ENCODE measurements around the gene CYP26C1. TPM values are rescaled to one million over a fixed set of nuclear protein-coding genes. Genes with fewer than 3 reads are reported as not detected.

The CYP26C1 gene
- total and polyA plus RNA-seq, 9 of the 15 experiments (the other 6 are each of a cell fraction or from before 2014, with no cell fraction given) = 0.07 to 0.09 (median 0.07) TPM; not detected in 6

DNA sequence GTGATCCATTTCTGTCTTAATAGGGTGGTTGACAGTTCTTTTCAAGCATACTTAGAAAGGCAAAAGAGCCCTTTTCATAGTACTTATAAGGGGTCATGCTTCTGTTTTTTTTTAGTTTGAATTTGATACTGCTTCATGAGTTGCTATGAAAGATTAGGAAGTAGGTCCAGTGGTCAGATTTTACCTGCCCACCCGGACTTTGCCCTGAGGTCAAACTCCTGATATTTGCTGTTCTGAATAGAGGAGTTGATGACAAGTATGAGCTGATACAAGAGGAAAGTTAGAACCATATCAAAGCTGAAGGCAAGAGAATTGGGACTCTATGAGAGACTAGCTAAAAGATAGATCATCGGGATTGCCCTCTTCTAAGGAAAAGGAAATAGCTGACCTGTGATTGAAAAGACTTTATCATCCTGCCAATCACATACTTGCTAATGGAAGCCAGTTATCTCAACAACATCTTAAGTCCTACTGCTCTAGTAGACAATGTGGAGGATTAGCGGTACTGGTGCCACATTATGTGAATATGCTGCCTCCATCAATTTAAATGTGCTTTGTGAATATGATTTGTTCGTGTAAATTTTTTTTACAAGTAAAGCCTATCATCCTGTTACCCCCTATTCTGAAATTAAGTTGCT is 37.5 kb upstream of the CYP26C1 start:
- Histone ChIP-seq H3K9me1 (ENCODE audit: control insufficient read depth, insufficient read depth, low read length) (no peaks in the 10 kb centered on the region), H3K79me2 (ENCODE audit: control insufficient read depth, insufficient read depth, low read length) (no peaks in the 10 kb centered on the region), H3K4me3 (no peak overlapping the region), H3K9ac (ENCODE audit: insufficient read depth in 1 of 2, low read depth in 2 of 2, low read length in 2 of 2) (no peak overlapping the region), H2AFZ (ENCODE audit: low read depth, low read length) (no peak overlapping the region), H3K4me1 (replicated peaks in 1 of 2; ENCODE audit: control insufficient read depth in 2 of 2, insufficient read depth in 2 of 2, low read length in 2 of 2) (no peaks in the 10 kb centered on the region), H3K9me3 (replicated peaks; ENCODE audit: control insufficient read depth, insufficient read depth, low read depth, low read length) (no peaks in the 10 kb centered on the region; the same call in 1 of the 2 replicates), H3K27ac (ENCODE audit: extremely low read depth, low read depth, low read length) (no peak overlapping the region), H3K27me3 (ENCODE audit: control insufficient read depth in 2 of 2, insufficient read depth in 2 of 2, low read length in 2 of 2) (no peaks in the 10 kb centered on the region), H3K4me2 (ENCODE audit: insufficient read depth, low read length) (no peak overlapping the region), H4K20me1 (replicated peaks; ENCODE audit: control insufficient read depth, insufficient read depth, low read length) (no peaks in the 10 kb centered on the region), H3K36me3 (ENCODE audit: control insufficient read depth, insufficient read depth, low read length) (peaks cover 25% of the 10 kb centered on the region; the same call in 2 of the 3 replicates)
- in situ Hi-C loops (cut with MboI) (no loop called here), intact Hi-C loops (cut with micrococcal nuclease) (no loop called here)
- POLR2A ChIA-PET = interaction anchor here (1.2 kb wide), 1 partner anchor 16 kb away, joined by 3 read pairs; no protein-coding TSS in a partner anchor
- DNase-seq (ENCODE audit: extremely low read depth in 1 of 4, low spot score in 3 of 4) (no peak), FAIRE-seq (no peak), ATAC-seq (no peak)
- BruUV-seq (replicated peaks) = no TSS peak
- CTCF ChIA-PET (ENCODE audit: low intra/inter-chr PET ratio) = no interaction called here
- no peak for TF ChIP-seq NFIX (CRISPR knock-in tag; IDR thresholded peaks at IDR 0.05; ENCODE audit: low read depth)
- TF ChIP-seq ZNF699 (CRISPR knock-in tag; IDR thresholded peaks at IDR 0.05; ENCODE audit: insufficient replicate concordance) = no peak
- TF ChIP-seq, protein P1, sequence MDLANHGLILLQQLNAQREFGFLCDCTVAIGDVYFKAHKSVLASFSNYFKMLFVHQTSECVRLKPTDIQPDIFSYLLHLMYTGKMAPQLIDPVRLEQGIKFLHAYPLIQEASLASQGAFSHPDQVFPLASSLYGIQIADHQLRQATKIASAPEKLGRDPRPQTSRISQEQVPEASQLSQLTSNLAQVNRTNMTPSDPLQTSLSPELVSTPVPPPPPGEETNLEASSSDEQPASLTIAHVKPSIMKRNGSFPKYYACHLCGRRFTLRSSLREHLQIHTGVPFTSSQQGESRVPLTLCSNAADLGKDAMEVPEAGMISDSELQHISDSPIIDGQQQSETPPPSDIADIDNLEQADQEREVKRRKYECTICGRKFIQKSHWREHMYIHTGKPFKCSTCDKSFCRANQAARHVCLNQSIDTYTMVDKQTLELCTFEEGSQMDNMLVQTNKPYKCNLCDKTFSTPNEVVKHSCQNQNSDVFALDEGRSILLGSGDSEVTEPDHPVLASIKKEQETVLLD (IDR thresholded peaks at IDR 0.05) = no peak
- 84% methylated on average over 4 of the region's 4 CpGs for WGBS (ENCODE audit: insufficient coverage, low coverage, missing lambda C conversion rate)

DNA sequence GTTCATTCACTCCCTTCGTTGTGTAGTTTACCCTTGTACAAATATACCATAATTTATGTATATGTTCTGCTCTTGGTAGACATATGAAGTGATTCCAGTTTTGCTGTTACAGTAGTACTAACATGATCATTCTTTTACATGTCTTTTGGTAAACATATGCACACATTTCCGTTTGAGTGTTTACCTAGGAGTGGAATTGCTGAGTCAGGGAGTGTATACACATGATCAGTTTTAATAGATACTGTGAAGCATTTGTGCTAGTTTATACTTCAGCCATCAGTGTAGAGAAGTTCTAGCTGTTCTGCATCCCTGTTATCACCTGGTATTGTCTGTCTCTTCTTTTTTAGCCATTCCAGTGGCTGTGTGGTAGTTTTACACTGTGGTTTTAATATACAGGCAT is 34.5 kb upstream of the CYP26C1 start:
- Histone ChIP-seq H3K9me1 (ENCODE audit: control insufficient read depth, insufficient read depth, low read length) (no peaks in the 10 kb centered on the region), H3K9ac (ENCODE audit: insufficient read depth in 1 of 2, low read depth in 2 of 2, low read length in 2 of 2) (no peak overlapping the region), H3K36me3 (ENCODE audit: control insufficient read depth, insufficient read depth, low read length) (peaks cover 22% of the 10 kb centered on the region; the same call in 2 of the 3 replicates), H2AFZ (ENCODE audit: low read depth, low read length) (no peak overlapping the region), H3K4me2 (ENCODE audit: insufficient read depth, low read length) (no peak overlapping the region), H4K20me1 (replicated peaks; ENCODE audit: control insufficient read depth, insufficient read depth, low read length) (no peaks in the 10 kb centered on the region), H3K4me1 (replicated peaks in 1 of 2; ENCODE audit: control insufficient read depth in 2 of 2, insufficient read depth in 2 of 2, low read length in 2 of 2) (no peaks in the 10 kb centered on the region; a peak in 1 of 5 replicates), H3K4me3 (no peak overlapping the region), H3K27me3 (ENCODE audit: control insufficient read depth in 2 of 2, insufficient read depth in 2 of 2, low read length in 2 of 2) (no peaks in the 10 kb centered on the region), H3K79me2 (ENCODE audit: control insufficient read depth, insufficient read depth, low read length) (no peaks in the 10 kb centered on the region), H3K9me3 (replicated peaks; ENCODE audit: control insufficient read depth, insufficient read depth, low read depth, low read length) (no peaks in the 10 kb centered on the region; the same call in 1 of the 2 replicates), H3K27ac (ENCODE audit: extremely low read depth, low read depth, low read length) (no peak overlapping the region)
- ChIA-PET CTCF (ENCODE audit: low intra/inter-chr PET ratio) (no interaction called here), POLR2A (no interaction called here)
- WGBS (ENCODE audit: insufficient coverage, low coverage, missing lambda C conversion rate) = 46% methylated on average over 2 of the region's 2 CpGs
- intact Hi-C loops (cut with micrococcal nuclease) (no loop called here), in situ Hi-C loops (cut with MboI) (no loop called here)
- no TSS peak for BruUV-seq (replicated peaks)
- ATAC-seq (no peak), FAIRE-seq (no peak), DNase-seq (ENCODE audit: extremely low read depth in 1 of 4, low spot score in 3 of 4) (no peak)
- TF ChIP-seq MAFK (IDR thresholded peaks at IDR 0.05; ENCODE audit: low read length) (peak; percentile 41), C11orf30 (IDR thresholded peaks at IDR 0.05; ENCODE audit: low read depth) (peak; percentile 80), MAFF (IDR thresholded peaks at IDR 0.05; ENCODE audit: low read length) (peak; percentile 61; the same call in 1 of the 2 replicates), ZNF316 (IDR thresholded peaks at IDR 0.05) (peak; percentile 91), ETV1 (tag; conservative IDR thresholded peaks at IDR 0.05; ENCODE audit: low read depth) (no peak), MAFG (tag; conservative IDR thresholded peaks at IDR 0.05) (peak; percentile 77)

Data from K562 (cell line).